ENCODE measurements around the gene CEBPG.

DNA sequence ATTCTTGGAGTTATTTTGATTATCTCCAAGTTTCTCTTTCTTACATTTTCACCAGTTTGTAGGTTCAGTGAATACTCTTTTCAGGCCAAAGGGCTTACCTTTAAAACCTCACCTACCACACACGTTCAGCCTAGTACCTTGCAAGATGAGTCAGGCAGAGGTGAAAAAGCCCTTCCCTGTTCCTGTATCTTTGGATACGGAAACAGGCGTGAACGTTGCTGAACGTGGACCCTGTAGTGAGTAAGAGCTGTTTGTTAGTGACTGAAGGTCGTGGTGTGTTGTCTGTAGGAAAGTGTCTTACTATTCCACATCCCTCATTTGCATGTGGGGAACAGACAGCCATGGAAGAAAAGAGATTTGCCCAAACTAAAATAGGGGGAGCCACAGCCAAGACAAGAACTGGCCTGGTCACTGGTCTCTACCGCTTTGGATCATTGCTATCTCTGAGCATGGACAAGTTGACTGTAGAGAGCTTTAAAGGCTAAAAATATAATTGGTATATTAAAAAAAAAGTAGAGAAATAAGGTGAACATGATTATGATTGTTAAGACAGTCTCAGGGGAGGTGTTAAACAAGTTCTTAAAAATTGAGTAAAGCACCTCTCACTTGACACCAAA, 3.5 kb downstream of the CEBPG start:
- TF ChIP-seq EZH2 (IDR thresholded peaks at IDR 0.05) (no peak), POLR2AphosphoS5 (IDR thresholded peaks at IDR 0.05; ENCODE audit: borderline replicate concordance, low read depth, low read length) (no peak)
